Subcutaneous adipose tissue (tissue), 4 donors: ENCODE results near the gene CBFA2T2. TPM values are rescaled to one million over a fixed set of nuclear protein-coding genes. Genes with fewer than 3 reads are reported as not detected.

Experiments used
- CTCF ChIP-seq: fragments of 450-650 bp; IDR thresholded peaks from one replicate; pipeline ENCODE4 v1.5.1; 2016; ENCODE audit warnings: low read depth, mild to moderate bottlenecking, control low read depth, antibody characterized with exemption, moderate library complexity
- total RNA-seq, 4 donors: library from RNA; depleted of rRNA; stranded (reverse); fragments of >200 nt; gene quantifications; one replicate each; pipeline ENCODE4 v1.1.0, GENCODE V29; 2016

Gene CBFA2T2
- total RNA-seq, 4 donors from 2014 or later, result 8.5 to 13.4 (median 10.0) TPM

DNA sequence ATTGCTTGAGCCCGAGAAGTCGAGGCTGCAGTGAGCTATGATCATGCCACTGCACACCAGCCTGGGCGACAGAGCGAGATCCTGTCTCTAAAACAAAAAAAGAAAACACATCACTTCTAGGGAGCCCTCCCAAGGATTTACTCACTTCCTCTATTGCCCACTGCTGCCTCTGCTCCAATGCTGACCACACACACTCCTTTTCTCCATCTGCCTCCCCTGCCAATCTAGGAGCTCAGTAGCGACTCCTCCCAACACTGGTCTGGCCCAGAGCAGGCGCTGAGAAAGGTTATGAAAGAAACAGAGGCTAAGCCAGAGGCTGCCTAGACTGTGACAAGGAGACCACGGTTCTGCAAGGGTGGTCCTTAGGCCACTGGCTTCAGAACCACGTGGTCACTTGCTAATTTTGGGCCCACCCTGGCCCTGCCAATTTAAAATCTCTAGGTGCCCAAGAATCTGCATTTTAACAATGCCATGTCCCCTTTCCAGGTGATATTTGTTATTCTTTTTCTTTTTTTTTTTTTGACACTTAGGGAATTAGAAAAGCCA lies 197.5 kb downstream of the CBFA2T2 start:
- TF ChIP-seq CTCF, result no peak

GRCh38 chr20:33687993-33688937 lies 198.4 kb downstream of the CBFA2T2 start:
- no peak for TF ChIP-seq CTCF

DNA sequence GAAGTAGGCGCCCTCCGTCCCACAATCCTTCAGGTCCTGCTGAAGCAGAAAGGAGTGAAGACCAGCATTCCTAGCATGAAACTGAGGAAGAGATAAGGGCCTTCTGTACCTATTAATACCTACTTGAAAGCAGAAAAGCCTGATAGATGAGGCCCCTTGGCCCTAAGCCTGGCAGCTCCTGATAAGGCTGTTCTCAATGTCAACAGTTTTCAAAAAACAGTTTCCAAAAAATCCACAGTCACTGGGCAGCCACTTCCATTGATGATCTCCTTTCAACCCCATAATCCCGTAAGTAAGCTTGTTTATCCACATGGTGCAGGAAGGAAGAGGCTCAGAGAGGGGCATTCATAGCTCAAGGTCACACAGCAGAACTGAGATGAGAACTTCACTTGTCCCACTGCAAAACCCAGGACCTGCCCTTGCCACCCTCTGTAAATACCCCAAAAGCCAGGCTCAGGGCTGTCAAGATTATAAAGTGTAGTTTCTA lies 199.1 kb downstream of the CBFA2T2 start:
- no peak for TF ChIP-seq CTCF

DNA sequence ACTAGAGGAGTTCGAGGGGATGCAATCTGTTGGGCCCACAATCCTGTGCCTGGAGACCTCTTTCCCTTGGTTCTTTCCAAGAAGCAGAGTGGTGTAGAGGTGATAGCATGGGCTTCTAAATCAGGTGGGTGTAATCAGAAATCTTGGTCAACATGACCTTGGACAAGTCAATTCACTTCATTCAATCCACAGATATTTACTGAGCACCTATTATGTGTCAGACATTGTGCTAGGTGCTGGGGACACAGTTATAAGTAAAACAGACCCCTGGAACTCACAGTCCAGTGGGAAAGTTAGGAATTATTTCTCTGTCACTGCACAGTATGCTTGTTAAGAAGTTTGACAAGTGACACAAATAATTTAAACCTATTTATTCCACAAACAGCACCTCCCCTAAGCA lies 199.6 kb downstream of the CBFA2T2 start:
- no peak for TF ChIP-seq CTCF

GRCh38 chr20:33689973-33690372 lies 200.1 kb downstream of the CBFA2T2 start:
- TF ChIP-seq CTCF, result no peak

GRCh38 chr20:33693289-33693688 lies 203.4 kb downstream of the CBFA2T2 start:
- no peak for TF ChIP-seq CTCF
